CD4-positive, alpha-beta T cell treated with Interleukin-17A for 4 hours (primary cell): ENCODE data around the gene SNAI3.

Source experiments
- DNase-seq: peaks from one replicate; pipeline ENCODE4 v3.0.0-alpha.2; 2020; ENCODE audit warnings: mixed read lengths

Gene SNAI3

GRCh38 chr16:88631920-88632586 lies 54.3 kb downstream of the SNAI3 start:
- DNase-seq = no peak

GRCh38 chr16:88631384-88631783 lies 54.9 kb downstream of the SNAI3 start:
- no peak for DNase-seq

GRCh38 chr16:88630941-88631340 lies 55.4 kb downstream of the SNAI3 start:
- DNase-seq = no peak

- DNase-seq = no peak
These were observed 55.9 kb downstream of the SNAI3 start for GRCh38 chr16:88630433-88630832.

- DNase-seq = no peak
These were observed 56.5 kb downstream of the SNAI3 start for GRCh38 chr16:88629835-88630234.

GRCh38 chr16:88628512-88628974 lies 57.8 kb downstream of the SNAI3 start:
- no peak for DNase-seq
